ENCODE measurements around the gene ZSWIM1.

The ZSWIM1 gene

DNA sequence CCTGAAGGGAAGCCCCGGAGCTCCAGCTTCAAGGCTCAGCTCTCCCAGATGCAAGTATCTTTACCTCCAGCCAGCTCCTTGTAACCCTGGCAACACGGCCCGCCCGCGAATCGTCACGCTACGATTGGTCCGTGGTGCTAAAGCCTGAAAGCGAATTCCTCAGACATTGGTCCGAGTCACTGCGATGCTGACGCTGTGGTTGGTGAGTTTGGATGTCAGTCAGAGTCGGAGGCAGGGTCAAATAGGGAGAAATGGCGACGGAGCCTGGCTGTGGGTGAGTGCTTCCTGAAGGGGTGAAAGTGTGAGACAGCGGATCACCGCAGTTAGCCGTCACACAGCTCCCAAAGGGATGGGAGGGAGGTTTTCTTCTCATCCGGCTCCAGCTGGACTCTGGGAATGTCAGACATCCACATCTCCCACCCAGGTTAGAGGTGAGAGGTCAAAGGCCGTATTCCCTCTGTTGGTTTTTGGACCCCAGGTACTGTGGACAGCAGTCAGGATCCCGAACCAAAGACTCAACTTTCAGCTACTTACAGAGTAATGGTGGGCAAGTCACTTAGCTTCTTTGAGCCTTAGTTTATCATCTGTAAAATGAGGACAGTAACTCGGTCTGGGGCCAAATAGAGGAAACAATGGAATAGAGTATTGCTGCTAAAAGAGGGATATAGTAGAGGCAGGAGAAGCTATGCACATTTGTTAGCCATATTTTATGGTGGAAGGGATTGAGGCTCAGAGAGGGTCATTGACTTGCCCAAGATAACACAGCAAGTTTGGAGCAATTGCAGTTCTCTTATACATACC lies at the start of gene ZSWIM1:
TSS of gene ZSWIM1 (plus strand) at position 240 of the 801 bp plus-strand sequence. CDS start 1,366 bp downstream, outside the sequence.
- DNase-seq (ENCODE audit: low read depth), result peak; percentile 97

DNA sequence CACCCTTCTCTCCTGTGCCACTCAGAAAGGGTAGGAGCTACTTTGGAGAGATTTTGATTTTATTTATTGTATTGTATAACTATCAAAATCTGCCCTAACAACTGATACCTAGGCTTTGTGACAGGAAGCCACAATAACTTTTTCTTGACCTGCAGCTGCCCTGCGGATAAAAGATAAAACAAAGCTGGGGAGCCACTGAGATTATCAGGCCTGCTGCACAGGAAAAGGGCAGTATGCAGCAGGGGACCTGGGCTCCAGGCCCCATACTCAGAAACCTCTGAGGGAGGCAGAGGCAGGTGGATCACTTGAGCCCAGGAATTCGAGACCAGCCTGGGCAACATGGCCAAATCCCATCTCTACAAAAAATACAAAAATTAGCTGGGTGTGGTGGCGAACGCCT lies 48.4 kb upstream of the ZSWIM1 start:
- DNase-seq (ENCODE audit: low read depth), result no peak

DNA sequence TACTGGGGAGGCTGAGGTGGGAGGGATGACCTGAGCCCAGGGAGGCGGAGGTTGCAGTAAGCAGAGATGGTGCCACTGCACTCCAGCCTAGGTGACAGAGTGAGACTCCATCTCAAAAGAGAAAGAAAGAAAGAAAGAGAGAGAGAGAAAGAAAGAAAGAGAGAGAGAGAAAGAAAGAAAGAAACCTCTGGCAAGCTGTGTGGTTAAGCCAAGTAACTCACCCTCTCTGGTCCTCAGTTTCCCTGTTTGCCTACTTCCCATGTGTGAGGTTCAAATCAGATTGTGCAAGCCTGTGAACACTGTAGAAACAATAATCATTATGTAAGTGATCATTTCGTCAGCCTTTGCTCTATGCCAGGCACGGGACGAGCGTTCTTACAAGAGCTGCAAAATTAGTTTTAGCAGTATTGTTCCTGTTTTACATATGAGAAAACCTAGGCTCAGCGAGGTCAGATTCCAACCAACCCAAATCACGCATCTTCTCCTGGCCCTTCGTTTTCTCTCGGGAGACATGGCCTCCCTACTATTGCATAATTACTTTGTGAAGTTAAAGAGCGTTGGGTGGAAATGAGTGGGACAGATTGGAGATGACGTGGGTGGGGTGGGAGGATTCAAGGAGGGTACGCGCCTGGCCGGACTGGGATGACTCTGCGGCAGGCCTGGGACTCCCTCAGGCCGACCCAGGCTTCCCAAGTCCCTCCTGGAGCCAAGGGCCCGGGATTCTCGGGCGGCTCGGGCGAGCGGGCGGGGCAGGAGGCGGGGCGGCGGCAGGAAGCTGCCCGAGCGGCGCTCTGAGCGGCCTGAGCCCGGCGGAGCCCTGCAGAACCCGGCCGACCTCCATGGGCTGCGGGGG lies 47.8 kb upstream of the ZSWIM1 start, which contains the start of gene SNX21:
TSS of gene SNX21 (plus strand) at position 770 of the 853 bp plus-strand sequence. CDS start 121 bp downstream, outside the sequence.
- DNase-seq (ENCODE audit: low read depth), result peak; percentile 60

DNA sequence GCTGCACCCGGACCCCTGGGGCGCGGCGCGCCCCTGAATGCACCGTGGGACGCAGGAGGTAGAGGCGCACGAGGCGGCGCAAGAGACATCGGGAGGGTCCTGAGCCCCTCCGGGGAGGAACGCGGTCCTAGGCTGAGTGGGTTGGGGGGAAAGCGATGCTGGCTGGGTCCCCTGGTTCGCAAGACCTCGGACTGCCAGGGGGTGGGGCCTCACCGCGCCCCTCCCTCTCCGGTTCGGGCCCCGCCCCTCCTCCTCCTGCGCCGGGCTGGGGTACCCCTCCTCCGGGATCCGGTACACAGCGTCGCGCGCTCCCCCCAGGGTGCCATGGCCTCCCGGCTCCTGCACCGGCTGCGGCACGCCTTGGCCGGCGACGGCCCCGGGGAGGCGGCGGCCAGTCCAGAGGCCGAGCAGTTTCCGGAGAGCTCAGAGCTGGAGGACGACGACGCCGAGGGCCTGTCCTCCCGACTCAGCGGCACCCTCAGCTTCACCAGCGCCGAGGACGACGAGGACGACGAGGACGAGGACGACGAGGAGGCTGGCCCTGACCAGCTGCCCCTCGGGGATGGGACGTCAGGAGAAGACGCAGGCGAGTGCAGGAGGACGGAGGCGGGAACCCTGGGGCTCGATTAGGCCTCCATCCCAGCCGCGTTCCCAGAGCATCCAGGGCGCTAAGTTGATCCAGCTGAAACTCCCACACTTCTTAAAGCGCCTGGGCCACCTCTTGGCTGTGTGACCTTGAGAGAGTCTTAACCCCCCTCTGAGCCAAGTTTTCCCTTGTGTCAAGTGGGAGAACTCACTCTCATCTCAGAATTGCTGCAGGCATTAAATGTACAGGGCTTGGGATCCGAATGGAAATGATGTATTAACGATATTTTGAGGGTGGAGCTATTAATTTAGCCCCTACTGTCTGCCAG lies 46.9 kb upstream of the ZSWIM1 start:
- DNase-seq (ENCODE audit: low read depth), result no peak

DNA sequence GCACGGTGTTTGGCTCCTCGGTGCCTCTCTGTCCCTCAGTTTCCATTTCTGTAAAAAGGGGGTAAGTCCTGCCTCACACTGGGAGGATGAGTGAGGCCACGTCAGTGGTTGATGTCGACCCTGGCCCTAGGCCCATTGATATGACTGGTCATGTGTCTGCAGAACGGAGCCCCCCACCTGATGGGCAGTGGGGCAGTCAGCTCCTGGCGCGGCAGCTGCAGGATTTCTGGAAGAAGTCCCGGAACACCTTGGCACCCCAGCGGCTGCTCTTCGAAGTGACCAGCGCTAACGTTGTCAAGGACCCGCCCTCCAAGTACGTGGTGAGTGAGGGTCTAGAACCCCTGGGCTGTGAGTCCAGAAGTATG lies 46.2 kb upstream of the ZSWIM1 start:
- DNase-seq (ENCODE audit: low read depth), result no peak

DNA sequence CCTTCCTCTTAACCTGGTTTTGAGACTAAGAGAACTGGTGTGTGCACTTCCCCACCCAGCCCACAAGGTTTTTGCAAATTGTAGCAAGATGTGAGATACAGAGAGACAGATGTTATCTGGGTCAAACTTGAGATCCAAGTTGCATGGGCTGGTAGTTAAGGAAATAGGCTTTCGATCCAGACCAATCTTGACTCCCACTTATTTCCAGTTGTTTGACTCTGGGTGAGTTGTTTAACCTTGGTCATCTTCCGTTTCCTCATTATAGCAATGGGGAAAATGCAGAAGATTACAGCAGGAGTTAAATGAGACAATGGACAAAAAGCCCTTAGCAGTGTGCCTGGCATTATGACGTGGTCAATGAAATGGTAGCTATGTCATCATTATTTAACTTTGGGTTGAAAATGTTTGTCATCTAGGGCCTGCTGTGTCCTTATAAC lies 45.7 kb upstream of the ZSWIM1 start:
- no peak for DNase-seq (ENCODE audit: low read depth)

DNA sequence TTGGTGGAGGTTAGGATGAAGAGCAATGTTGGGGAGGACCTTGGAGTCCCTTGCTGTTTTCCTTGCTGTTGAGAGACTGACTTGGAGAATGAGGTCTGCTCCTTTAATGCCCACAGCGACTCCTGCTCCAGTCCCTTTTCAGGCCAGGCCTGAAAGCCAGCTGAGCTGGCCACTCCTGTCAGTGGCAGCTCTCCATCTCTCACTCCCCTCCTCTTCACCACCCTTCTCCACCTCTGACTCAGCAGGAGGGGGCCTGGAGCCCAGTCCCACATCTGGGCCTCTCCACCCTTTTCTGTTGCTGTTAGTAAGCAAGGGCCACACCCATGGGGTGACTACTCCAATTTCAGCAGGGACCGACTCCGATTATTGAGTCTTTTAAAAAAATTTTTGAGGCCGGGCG lies 45.2 kb upstream of the ZSWIM1 start:
- no peak for DNase-seq (ENCODE audit: low read depth)

DNA sequence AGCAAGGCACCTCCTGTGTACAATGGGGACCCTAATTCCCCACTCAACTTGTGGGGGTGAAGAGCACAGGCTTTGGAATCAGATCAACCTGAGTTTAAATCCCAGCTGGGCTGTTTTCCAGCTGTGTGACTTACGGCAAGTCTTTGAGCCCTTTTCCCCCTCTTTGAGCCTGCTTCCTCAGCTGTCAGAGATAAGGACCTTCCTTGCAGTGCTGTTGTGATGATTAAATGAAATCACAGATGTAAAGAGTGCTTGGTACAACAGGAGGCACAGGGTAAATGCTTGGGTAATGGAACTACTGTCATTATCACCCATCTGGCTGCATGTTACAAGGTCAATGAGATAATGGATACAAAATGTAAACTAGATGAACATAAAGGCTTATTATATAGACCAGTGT lies 44.2 kb upstream of the ZSWIM1 start:
- no peak for DNase-seq (ENCODE audit: low read depth)

DNA sequence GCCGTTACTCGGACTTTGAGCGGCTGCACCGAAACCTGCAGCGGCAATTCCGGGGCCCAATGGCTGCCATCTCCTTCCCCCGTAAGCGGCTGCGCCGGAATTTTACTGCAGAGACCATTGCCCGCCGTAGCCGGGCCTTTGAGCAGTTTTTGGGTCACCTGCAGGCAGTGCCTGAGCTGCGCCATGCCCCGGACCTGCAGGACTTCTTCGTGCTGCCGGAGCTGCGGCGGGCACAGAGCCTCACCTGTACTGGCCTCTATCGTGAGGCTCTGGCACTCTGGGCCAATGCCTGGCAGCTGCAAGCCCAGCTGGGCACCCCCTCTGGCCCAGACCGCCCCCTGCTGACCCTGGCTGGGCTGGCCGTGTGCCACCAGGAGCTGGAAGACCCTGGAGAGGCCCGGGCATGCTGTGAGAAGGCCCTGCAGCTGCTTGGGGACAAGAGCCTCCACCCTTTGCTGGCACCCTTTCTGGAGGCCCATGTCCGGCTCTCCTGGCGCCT lies 40.3 kb upstream of the ZSWIM1 start:
- DNase-seq (ENCODE audit: low read depth), result no peak

DNA sequence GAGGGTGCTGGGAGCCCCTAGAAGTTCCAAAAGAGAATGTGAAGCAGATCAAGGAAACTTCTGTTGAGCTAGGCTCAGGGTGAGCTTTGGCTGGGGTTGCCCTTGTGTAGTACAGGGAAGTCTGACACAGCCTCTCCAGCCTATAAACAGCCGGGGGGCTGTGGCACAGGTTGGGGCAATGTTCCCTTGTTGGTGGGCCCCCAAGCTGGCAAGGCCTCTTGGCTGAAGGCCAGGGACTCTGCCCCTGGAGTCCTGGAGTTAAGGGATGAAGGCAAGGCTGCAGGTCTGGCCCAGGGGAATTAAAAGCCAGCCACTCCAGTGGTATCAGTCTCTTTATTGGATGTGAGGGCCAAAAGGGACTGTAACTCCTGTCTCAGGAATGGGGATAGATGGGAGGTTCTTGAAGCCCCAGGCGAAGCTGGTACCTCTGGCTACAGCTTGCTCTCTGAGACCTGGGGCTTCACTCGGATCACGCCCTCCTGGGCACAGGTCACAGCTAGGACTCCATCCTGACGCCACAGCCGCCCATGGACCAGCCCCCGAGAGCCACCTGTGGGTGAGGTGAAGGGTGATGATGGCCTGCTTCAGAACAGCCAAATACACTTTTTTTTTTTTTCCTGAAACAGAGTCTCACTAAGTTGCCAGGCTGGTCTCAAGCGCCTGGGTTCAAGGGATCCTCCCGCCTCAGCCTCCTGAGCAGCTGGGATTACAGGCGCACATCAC lies 39.5 kb upstream of the ZSWIM1 start:
- no peak for DNase-seq (ENCODE audit: low read depth)

DNA sequence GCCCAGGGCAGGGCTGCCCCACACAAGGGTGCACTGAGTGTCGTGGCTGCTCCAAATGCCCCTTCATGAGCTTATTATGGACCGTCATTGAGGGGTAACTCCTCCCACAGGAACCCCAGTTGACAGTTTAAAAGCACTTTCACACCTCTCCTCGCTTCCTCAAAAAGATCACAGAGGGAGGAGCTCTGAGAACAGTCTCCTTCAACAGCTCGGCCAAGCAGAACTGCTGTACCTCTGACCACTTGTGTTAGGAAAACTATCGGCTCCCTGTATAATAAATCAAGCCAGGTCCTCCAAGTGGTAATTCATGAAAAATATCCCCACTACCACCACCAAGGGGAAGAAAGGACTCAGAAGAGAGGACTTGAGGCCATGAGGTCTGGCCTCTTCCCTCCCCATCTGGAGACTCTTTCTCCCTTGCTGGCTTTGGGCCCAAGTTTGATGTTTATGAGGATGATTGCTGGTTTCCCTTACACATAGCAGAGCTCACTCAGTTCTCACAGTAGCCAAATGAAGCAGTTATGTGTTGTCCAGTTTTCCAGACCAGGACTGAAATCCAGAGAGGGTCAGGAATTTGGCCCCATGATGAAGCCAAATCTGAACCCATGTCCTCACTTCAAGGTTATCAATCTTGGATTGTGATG lies 38.7 kb upstream of the ZSWIM1 start:
- DNase-seq (ENCODE audit: low read depth), result no peak

DNA sequence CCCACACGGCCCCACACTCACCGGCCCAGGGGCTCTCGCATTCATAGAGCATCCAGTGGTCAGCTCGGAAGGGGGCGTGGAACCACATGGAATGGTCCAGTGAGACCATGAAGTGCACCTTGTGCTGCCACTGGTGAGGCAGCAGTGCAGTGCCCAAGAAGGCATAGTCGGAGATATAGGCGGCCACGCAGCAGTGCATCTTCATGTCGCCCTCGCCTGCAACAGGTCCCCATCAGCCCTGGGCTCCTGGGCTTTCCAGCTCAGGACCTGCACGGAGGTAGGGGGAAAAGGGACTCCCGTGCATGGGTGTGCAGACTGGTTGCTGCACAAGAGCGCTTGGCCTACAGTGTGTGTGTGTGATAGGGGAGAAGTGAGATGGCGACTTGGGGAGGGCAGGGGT lies 37.5 kb upstream of the ZSWIM1 start:
- no peak for DNase-seq (ENCODE audit: low read depth)

DNA sequence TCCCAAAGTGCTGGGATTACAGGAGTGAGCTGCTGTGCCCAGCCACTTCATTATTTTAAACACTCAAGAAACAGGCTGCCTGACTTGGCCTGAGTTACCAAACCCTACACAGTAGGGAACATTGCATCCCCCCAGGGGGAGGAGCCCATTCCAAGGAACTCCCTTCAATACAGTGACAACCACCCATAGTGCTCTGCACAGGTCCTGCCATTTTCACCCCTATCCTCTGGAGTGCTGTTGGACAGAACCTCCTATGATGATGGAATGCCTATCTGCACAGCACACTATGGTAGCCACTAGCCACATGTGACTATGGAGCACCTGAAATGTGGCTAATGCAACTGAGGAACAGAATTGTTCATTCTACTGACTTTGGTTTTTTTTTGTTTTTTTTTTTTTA lies 35.6 kb upstream of the ZSWIM1 start:
- DNase-seq (ENCODE audit: low read depth), result no peak

DNA sequence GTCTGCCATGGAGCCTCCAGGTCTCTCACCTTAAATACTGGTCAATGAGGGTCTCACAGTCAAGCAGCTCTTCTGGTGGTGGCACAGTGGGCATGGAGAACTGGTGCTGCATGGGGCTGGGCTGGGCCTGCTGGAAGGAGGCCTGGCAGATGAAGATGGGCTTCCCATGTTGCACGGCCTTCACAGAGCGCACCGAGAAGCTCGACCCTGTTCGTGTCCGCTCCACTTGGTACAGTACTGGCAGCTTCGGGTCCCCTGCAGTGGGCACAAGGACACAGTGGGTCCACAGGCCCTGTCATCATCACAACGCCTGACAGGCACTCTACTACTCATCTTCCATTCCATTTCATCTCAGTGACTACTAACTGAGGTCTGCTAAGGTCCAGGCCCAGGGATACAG lies 32.6 kb upstream of the ZSWIM1 start:
- no peak for DNase-seq (ENCODE audit: low read depth)

DNA sequence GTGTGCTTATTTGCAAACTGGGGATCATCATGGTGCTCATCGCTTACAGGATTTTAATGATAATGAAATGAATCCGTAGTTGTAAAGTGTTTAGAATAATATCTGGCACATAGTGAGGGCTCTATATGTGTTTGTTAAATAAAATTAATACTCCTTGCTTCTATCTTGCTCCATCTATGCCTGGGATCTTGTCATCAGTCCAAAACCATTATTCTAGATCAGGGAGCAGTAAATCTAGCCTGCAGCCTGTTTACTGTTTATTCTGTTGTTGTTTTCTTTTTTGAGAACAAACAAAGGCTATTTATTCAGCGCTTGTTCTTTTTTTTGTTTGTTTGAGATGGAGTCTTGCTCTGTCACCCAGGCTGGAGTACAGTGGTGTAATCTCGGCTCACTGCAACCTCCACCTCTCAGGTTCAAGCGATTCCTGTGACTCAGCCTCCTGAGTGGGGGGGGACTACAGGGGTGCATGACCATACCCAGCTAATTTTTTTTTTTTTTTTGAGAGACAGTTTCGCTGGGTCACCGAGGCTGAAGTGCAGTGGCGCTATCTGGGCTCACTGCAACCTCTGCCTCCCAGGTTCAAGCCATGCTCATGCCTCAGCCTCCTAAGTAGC lies 32.0 kb upstream of the ZSWIM1 start:
- DNase-seq (ENCODE audit: low read depth), result no peak

DNA sequence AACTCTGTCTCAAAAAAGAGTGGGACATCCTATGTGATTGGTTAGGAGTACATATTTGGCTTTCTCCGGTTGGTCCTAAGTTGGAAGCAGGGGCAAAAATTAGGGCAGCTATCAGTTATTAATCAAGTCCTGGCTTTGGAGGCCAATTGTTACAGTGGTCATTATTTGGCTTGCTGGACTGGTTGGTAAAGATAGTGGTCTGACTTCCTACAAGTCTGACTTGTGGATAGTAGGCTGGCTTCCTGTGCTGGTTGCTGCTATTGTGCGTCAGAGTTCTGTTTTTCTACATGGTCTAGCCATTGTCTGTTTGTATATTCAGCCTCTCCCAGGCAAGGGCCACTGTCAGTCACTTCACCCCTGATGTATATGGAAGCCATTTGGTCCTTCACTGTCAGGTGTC lies 30.8 kb upstream of the ZSWIM1 start:
- no peak for DNase-seq (ENCODE audit: low read depth)

DNA sequence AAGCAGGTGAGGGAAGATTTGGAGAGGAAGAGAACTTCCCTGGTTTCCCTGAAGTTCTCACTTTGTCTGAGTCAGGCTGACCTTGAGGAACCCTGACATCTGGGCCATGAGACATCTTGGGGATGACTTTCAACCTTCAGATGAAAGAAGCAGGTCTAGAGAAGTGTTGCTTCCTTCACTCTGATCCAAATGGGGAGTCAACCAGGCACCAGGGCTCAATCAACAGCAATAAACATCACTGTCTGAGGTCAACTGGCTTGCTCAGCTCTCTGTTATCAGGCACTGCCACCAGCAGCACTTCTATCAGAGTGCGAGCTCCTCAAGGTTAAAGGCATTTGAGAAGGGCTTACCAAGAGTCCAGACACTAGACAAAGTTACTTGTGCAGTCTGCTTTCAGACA lies 30.1 kb upstream of the ZSWIM1 start:
- no peak for DNase-seq (ENCODE audit: low read depth)

DNA sequence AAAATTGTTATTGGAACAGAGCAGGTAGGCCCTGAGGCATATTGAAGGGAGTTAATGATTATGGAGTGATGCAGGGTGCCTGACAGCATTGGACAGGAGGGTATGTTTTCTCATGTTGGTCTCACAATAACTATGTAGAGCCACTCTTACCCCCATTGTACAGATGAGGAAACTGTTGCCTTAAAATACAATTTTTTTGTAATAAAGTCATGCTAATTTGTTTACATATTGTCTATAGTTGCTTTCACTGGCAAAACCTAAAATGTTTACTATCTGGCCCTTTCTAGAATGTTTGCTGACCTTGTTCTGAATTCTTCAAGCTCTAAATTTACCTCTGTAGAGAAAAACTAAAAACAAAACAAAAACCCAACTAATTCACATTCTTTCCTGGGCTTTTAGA lies 29.5 kb upstream of the ZSWIM1 start:
- DNase-seq (ENCODE audit: low read depth), result no peak

DNA sequence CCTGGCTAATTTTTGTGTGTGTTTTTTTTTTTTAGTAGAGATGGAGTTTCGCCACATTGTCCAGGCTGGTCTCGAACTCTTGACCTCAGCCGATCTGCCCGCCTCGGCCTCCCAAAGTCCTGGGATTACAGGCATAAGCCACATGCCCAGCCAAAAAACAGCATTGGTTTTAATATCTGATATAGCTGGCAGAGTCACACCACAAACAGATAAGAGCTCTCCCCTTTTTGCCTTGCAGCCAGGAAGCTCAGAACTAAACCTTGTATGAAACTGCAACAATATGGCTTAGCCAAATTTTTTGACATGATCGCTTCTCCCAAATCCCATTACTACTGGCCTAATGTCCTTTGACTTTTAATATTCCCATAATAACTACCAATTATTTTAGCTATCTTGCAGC lies 28.7 kb upstream of the ZSWIM1 start:
- DNase-seq (ENCODE audit: low read depth), result no peak

DNA sequence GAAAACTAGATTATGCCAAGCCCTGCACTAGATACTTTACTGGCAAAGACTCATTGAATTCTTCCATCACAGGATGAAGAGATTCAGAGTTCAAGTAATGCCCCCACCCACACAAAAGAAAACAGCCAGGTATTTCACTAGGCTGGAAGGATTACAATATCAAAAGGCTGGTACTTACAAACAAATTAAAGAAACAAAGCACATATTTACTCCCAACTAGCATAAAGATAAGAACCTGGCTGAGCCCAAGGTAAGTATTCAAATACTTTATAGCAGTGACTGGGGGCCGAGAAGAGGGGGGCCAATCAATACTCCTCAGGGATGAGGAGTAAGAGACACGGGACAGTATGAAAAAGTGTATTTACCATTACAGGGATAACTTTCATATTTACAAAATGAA lies 27.5 kb upstream of the ZSWIM1 start:
- no peak for DNase-seq (ENCODE audit: low read depth)
